Spleen (tissue), 7 donors: Measurements from ENCODE around the gene NLGN1.
"Not testable (repeated sequence)": the region's sequence is repeated elsewhere in the genome, so short reads cannot be mapped to it uniquely, and the experiment has no call there.

ENCODE experiments used
- POLR2A ChIP-seq, 3 donors: fragments of 450-650 bp; IDR thresholded peaks; one replicate each; pipeline ENCODE4 v1.5.1; 2017; ENCODE audit warnings: antibody characterized with exemption in 3 of 3, mild to moderate bottlenecking in 1 of 3
- TF ChIP-seq, protein P1 (sequence below), 11 experiments: fragments of 200-600 bp in 7 of 11; fragments of 450-650 bp in 4 of 11; sonication (generic) in 4 of 11; IDR thresholded peaks in 8 of 11; conservative IDR thresholded peaks in 3 of 11; 1 replicate in 7 of 11; 2 replicates in 4 of 11; pipeline versions ENCODE4 v1.4.0 to v1.8.0; 2016 to 2021; ENCODE audit warnings: antibody characterized with exemption in 11 of 11, inconsistent platforms in 4 of 11, mild to moderate bottlenecking in 1 of 11
- donor health status: DM: no; HTN: no; CAD: no; lungs with moderate emphysema.
- donor health status: DM: no; HTN: no; CAD: no.
- donor health status: DM: no; HTN: no; CAD: no.

DNA sequence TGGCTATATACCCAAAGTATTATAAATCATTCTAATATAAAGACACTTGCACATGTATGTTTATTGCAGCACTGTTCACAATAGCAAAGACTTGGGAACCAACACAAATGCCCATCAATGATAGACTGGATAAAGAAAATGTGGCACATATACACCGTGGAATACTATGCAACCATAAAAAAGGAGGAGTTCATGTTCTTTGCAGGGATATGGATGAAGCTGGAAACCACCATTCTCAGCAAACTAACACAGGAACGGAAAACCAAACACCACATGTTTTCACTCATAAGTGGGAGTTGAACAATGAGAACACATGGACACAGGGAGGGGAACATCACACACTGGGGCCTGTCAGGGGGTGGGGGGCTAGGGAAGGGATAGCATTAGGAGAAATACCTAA, 148.0 kb downstream of the NLGN1 start:
- not testable (repeated sequence) for TF ChIP-seq POLR2A (IDR thresholded peaks at IDR 0.05)
- TF ChIP-seq, protein P1, sequence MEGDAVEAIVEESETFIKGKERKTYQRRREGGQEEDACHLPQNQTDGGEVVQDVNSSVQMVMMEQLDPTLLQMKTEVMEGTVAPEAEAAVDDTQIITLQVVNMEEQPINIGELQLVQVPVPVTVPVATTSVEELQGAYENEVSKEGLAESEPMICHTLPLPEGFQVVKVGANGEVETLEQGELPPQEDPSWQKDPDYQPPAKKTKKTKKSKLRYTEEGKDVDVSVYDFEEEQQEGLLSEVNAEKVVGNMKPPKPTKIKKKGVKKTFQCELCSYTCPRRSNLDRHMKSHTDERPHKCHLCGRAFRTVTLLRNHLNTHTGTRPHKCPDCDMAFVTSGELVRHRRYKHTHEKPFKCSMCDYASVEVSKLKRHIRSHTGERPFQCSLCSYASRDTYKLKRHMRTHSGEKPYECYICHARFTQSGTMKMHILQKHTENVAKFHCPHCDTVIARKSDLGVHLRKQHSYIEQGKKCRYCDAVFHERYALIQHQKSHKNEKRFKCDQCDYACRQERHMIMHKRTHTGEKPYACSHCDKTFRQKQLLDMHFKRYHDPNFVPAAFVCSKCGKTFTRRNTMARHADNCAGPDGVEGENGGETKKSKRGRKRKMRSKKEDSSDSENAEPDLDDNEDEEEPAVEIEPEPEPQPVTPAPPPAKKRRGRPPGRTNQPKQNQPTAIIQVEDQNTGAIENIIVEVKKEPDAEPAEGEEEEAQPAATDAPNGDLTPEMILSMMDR (IDR thresholded peaks at IDR 0.05 in 8 of 11, conservative IDR thresholded peaks at IDR 0.05 in 3 of 11), result not testable (repeated sequence)
